GM10847 (cell line): ENCODE data around the gene SNX30.

Experiments
- POLR2A ChIP-seq: IDR thresholded peaks from 2 replicates; pipeline ENCODE4 v1.6.1; 2011; ENCODE audit not compliant: insufficient read length; ENCODE audit errors: extremely low read depth

The SNX30 gene

GRCh38 chr9:112849363-112849922 is 98.9 kb downstream of the SNX30 start:
- no peak for TF ChIP-seq POLR2A

- TF ChIP-seq POLR2A, result no peak
Measured at GRCh38 chr9:112850840-112851239, 100.3 kb downstream of the SNX30 start.

- no peak for TF ChIP-seq POLR2A
Measured at GRCh38 chr9:112852741-112853504, 102.4 kb downstream of the SNX30 start.

GRCh38 chr9:112853882-112854585 is 103.5 kb downstream of the SNX30 start:
- no peak for TF ChIP-seq POLR2A

- no peak for TF ChIP-seq POLR2A
Measured at GRCh38 chr9:112854657-112855056, 104.1 kb downstream of the SNX30 start.

GRCh38 chr9:112856200-112856599 is 105.6 kb downstream of the SNX30 start:
- no peak for TF ChIP-seq POLR2A

- no peak for TF ChIP-seq POLR2A
Measured at GRCh38 chr9:112856843-112857242, 106.3 kb downstream of the SNX30 start.

GRCh38 chr9:112858005-112858404 is 107.4 kb downstream of the SNX30 start:
- no peak for TF ChIP-seq POLR2A

GRCh38 chr9:112858625-112859147 is 108.1 kb downstream of the SNX30 start:
- no peak for TF ChIP-seq POLR2A

GRCh38 chr9:112860451-112860850 is 109.9 kb downstream of the SNX30 start:
- no peak for TF ChIP-seq POLR2A

- no peak for TF ChIP-seq POLR2A
Measured at GRCh38 chr9:112861155-112861554, 110.6 kb downstream of the SNX30 start.

- TF ChIP-seq POLR2A, result no peak
Measured at GRCh38 chr9:112861638-112862555, 111.3 kb downstream of the SNX30 start.

- TF ChIP-seq POLR2A, result no peak
Measured at GRCh38 chr9:112863214-112863613, 112.7 kb downstream of the SNX30 start.

- no peak for TF ChIP-seq POLR2A
Measured at GRCh38 chr9:112863746-112864145, 113.2 kb downstream of the SNX30 start.

GRCh38 chr9:112864403-112864802 is 113.8 kb downstream of the SNX30 start:
- no peak for TF ChIP-seq POLR2A
